ENCODE measurements around the gene NOS3.
A peak's percentile ranks its signal among the peaks of the same experiment; 100 is the strongest.

The NOS3 gene

DNA sequence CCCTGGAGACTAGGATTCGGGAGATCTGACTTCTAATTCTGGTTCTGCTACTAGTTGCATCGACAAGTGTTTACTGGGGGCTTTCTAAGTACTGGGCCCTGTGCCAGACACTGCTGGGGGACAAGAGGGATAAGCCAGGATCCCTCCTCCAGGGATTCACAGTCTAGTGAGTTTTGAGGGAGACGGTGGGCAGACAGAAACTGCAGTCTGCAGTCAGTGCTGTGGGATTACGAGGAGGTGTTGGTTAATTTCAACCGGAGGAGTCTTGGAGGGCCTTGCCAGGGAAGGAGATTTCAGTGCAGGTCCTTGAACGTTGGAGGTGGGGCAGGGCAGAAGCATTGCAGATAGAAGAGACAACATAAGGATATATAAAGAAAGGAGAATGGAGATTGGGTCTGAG, 9.2 kb upstream of the NOS3 start:
- no peak for DNase-seq

GRCh38 chr7:150982351-150982750, 8.5 kb upstream of the NOS3 start:
- no peak for DNase-seq

DNA sequence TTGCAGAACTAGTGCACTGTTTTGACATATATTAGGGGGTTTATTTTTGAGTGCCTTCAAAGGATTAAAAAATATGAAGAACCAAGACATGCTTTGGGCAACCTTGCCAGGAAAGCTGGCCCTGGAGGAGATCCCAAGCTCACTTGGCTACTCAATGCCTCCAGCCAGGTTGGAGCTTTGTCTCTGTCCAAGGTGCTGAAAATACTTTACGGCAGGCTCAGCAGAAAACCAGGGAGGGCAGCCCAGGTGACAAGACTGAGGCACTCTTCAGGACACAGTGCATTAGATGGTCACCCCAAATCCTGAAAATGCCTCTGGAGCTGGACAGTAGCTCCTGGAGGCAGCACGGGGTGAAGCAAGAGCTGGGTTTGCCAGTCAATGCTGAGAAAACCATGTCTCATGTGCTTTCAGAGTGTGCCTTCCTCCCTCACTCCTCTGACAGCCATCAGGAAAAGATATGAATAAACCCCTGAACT, 6.9 kb upstream of the NOS3 start:
- DNase-seq, result no peak

GRCh38 chr7:150986099-150986512, 4.7 kb upstream of the NOS3 start:
- DNase-seq, result peak; percentile 86

GRCh38 chr7:150986556-150986955, 4.3 kb upstream of the NOS3 start:
- no peak for DNase-seq

DNA sequence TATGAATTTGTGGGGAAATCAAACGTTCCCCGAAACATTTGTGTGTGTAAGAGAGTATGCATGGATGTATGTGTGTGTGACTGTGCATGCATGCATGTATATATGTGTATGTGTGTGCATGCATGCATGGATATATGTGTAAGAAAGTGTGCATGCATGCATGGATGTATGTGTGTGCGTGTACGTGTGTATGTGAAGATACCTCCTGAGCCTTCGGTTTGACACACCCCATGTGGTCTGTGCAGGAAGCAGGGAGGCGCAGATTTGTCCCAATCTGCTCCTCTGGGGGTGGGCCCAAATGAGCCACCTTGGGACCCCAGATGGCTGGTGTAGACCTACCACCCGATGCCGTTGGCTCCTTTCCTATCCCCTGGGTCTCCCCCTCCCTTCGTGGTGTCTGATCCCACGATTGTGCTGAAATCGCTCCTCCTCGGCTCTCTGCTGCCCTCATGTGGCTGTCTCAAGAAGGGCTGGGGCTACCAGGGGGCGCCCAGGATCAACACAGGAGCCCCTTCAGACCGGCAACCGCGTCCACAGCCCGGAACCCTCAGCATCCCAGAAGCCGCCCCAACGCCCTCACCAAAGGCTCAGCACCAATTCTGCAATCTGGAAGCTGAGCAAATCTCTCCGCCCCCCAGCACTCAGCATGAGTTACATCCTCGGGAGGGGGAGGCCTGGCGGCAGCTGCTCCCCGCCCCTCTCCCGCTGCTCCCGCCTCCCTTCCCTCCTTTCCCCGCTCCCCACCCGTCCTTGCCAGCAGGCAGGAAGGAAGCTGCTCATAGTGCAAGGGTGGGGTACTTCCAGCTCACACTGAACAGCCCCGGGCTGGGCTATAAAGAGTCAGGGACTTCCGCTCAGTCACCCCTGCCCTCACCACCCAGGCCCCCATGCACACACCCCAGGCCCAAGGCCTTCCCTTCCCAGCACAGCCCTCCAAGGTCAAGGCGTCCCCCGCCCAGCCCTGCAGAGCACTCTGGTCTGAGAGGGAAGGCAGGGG, 2.3 kb upstream of the NOS3 start:
- DNase-seq, result peak; percentile 95

DNA sequence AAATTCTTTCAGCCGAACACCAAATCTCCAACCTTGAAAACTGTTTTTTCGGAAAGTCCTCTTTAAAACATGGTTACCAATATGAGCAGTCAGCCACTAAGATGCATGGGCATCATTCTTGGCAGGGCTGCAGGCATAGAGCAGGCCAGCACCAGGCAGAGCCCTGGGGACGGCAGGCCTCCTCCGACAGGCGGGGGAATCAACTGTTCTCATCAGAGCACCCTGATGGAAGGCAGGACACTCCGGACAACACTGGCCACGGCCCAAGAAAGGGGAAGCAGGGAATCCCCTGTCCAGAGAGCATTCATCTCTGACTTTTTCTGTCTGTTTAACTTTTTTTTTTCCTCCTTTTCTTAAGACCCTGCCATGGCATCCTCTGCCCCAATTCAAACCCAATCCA, 1.4 kb upstream of the NOS3 start:
- no peak for DNase-seq

- DNase-seq, result no peak
Measured at GRCh38 chr7:150992051-150992640, 1.3 kb downstream of the NOS3 start.

DNA sequence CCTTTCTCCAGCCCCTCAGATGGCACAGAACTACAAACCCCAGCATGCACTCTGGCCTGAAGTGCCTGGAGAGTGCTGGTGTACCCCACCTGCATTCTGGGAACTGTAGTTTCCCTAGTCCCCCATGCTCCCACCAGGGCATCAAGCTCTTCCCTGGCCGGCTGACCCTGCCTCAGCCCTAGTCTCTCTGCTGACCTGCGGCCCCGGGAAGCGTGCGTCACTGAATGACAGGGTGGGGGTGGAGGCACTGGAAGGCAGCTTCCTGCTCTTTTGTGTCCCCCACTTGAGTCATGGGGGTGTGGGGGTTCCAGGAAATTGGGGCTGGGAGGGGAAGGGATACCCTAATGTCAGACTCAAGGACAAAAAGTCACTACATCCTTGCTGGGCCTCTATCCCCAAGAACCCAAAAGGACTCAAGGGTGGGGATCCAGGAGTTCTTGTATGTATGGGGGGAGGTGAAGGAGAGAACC, 2.1 kb downstream of the NOS3 start:
- no peak for DNase-seq

- no peak for DNase-seq
Measured at GRCh38 chr7:150993511-150993910, 2.7 kb downstream of the NOS3 start.

DNA sequence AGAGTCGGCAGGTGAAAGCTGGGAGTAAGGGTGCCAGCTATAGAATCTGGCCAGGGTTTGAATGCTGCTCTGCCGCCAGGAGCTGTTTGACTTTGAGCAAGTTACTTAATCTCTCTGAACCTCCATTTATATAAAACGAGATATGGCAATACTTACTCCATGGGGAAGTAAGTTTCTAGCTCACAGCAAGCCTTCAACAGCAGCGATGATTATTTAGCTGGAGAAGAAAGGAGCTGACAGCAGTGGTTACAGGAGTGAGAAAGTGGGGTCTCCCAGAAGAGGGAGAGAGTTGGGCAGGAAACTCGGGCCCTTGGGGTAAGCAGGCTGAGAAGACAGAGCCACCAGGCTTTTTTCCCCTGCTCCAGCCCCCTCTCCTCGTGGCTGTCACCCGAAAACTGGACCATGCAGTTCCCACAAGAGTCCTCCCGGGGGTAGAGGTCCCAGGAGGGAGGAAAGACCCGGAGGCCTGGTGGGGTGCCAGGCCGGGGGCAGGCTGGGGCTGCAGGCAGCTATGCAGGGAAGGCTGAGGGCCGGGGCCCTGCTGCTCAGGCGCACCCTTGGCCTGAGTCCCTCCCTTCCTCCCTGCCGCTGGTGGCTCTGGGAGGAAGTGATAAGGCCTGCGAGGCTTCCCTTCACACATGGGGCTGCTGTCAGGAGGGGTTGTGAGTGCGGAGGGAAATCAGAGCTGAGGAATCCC, 3.5 kb downstream of the NOS3 start:
- no peak for DNase-seq

GRCh38 chr7:150994838-150995510, 4.2 kb downstream of the NOS3 start:
- no peak for DNase-seq

DNA sequence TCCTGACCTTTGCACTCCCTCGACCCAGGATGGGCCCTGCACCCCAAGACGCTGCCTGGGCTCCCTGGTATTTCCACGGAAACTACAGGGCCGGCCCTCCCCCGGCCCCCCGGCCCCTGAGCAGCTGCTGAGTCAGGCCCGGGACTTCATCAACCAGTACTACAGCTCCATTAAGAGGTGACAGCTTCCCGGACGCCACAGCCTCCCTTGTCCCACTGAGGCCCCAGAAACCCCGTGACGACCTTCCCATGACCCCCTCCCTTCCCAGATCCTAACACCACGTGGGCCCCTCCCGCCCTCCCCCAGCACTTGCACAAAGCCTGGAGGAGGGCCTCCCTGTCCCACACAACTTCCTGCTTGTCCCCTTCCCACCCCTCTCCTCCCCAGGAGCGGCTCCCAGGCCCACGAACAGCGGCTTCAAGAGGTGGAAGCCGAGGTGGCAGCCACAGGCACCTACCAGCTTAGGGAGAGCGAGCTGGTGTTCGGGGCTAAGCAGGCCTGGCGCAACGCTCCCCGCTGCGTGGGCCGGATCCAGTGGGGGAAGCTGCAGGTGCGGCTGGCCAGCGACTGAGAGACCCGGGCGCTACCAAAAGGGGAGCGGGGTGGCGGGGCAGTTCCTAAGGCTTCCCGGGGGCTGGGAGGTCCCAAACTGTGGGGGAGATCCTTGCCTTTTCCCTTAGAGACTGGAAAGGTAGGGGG, 5.7 kb downstream of the NOS3 start:
- DNase-seq, result no peak

DNA sequence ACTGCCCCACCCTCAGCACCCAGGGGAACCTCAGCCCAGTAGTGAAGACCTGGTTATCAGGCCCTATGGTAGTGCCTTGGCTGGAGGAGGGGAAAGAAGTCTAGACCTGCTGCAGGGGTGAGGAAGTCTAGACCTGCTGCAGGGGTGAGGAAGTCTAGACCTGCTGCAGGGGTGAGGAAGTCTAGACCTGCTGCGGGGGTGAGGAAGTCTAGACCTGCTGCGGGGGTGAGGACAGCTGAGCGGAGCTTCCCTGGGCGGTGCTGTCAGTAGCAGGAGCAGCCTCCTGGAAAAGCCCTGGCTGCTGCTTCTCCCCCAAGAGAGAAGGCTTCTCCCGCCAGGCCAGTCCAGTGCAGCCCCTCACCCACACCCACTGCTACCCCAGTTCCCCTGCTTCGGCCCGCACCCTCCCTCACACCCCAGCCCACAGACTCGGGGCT, 6.3 kb downstream of the NOS3 start:
- DNase-seq, result no peak

- DNase-seq, result no peak
Measured at GRCh38 chr7:150997817-150998216, 7.0 kb downstream of the NOS3 start.

DNA sequence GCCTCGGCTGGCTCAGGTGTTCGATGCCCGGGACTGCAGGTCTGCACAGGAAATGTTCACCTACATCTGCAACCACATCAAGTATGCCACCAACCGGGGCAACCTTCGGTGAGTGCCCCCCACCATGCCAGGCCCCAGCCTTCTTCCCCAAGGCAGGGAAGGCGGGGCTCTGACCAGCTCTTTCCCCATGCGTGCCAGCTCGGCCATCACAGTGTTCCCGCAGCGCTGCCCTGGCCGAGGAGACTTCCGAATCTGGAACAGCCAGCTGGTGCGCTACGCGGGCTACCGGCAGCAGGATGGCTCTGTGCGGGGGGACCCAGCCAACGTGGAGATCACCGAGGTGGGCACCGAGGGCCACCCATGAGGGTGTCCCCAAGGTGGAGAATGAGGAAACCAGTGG, 7.5 kb downstream of the NOS3 start:
- DNase-seq, result no peak

DNA sequence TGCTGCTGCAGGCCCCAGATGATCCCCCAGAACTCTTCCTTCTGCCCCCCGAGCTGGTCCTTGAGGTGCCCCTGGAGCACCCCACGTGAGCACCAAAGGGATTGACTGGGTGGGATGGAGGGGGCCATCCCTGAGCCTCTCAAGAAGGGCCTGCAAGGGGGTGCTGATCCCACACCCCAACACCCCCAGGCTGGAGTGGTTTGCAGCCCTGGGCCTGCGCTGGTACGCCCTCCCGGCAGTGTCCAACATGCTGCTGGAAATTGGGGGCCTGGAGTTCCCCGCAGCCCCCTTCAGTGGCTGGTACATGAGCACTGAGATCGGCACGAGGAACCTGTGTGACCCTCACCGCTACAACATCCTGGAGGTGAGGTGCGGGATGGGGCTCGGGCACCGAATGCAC, 8.2 kb downstream of the NOS3 start:
- no peak for DNase-seq

- DNase-seq, result no peak
Measured at GRCh38 chr7:150999497-151000230, 8.8 kb downstream of the NOS3 start.

DNA sequence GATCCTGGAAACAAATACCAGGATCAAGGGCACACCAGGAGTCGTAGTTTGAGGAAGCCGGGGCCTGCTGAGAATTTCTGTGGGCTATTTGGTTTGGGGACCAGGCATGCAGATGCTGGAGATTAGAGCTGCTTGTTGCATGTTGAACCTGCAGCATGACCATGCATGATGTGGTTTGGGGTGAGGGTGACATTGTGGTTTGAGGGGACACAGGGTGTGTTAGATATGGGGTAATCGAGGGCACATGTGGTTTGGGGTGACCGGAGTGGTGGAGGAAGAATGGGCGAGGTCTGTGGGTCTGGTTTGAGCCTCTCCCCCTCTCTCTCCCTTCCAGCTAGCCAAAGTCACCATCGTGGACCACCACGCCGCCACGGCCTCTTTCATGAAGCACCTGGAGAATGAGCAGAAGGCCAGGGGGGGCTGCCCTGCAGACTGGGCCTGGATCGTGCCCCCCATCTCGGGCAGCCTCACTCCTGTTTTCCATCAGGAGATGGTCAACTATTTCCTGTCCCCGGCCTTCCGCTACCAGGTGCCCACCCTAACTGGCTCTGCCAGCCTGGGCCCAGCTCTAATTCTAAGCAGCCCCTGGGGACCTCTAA, 10.2 kb downstream of the NOS3 start:
- no peak for DNase-seq

GRCh38 chr7:151001546-151001945, 10.7 kb downstream of the NOS3 start:
- no peak for DNase-seq

GRCh38 chr7:151003572-151003971, 12.8 kb downstream of the NOS3 start:
- DNase-seq, result no peak

All from NCI-H1694 (cell line).